CD4-positive, alpha-beta T cell (primary cell): Measurements from ENCODE around the gene TLL2. TPM values are rescaled to one million over a fixed set of nuclear protein-coding genes. Genes with fewer than 3 reads are reported as not detected.

Experiments used
- ATAC-seq: fragments of 200-7000 bp; cut with Tn5 transposase; one replicate; pipeline ENCODE4 v1.10.0; 2022; ENCODE audit warnings: mild to moderate bottlenecking; ENCODE audit not compliant: poor library complexity
- CTCF ChIA-PET: fragments of 350-600 bp; sonication (Branson Sonifier 250); formaldehyde crosslinking; loops from one replicate; lab custom pipeline; 2021; ENCODE audit warnings: antibody characterized with exemption, inconsistent platforms; lab: Charles Lee
- POLR2A ChIA-PET: fragments of 350-600 bp; sonication (Branson Sonifier 250); formaldehyde crosslinking; loops from one replicate; lab custom pipeline; 2021; ENCODE audit warnings: antibody characterized with exemption, inconsistent platforms; lab: Charles Lee
- DNase-seq, 14 experiments: peaks; one replicate each; pipeline ENCODE4 v3.0.0-alpha.2; 2013 to 2020; ENCODE audit warnings: mixed read lengths in 2 of 14
- H3K27ac ChIP-seq, 2 donors: one replicate each; pipeline versions ENCODE4 v1.5.1 to v1.7.0; 2013; ENCODE audit warnings: low read length in 2 of 2, low read depth in 1 of 2, mild to moderate bottlenecking in 1 of 2
- H3K27me3 ChIP-seq, 2 experiments: 1 replicate in 1 of 2; 2 replicates in 1 of 2; pipeline versions ENCODE4 v1.6.1 to v1.7.0; 2013; ENCODE audit warnings: low read length in 2 of 2, control low read depth in 1 of 2, mild to moderate bottlenecking in 1 of 2, moderate library complexity in 1 of 2; ENCODE audit not compliant: insufficient read depth in 2 of 2, control insufficient read depth in 1 of 2
- H3K36me3 ChIP-seq: one replicate; pipeline ENCODE4 v1.6.1; 2013; ENCODE audit warnings: low read length, control low read depth; ENCODE audit not compliant: insufficient read depth
- H3K4me1 ChIP-seq: one replicate; pipeline ENCODE4 v1.6.1; 2013; ENCODE audit warnings: low read length, control low read depth; ENCODE audit not compliant: insufficient read depth
- H3K4me3 ChIP-seq: one replicate; pipeline ENCODE4 v1.5.1; 2013; ENCODE audit warnings: mild to moderate bottlenecking, low read length, moderate library complexity
- H3K9me3 ChIP-seq, 2 experiments: 1 replicate in 1 of 2; 2 replicates in 1 of 2; pipeline versions ENCODE4 v1.6.1 to v1.7.0; 2013; ENCODE audit warnings: low read length in 2 of 2, mild to moderate bottlenecking in 2 of 2, control low read depth in 1 of 2, moderate library complexity in 1 of 2; ENCODE audit not compliant: control insufficient read depth in 1 of 2, insufficient read depth in 1 of 2
- H3K27ac Mint-ChIP-seq: one replicate; pipeline ENCODE4 v1.8.0; 2020; ENCODE audit warnings: mixed read lengths
- H3K27me3 Mint-ChIP-seq: one replicate; pipeline ENCODE4 v1.8.0; 2021; ENCODE audit warnings: mixed read lengths
- H3K36me3 Mint-ChIP-seq: one replicate; pipeline ENCODE4 v1.8.0; 2021; ENCODE audit warnings: low read depth, mixed read lengths
- H3K4me1 Mint-ChIP-seq: one replicate; pipeline ENCODE4 v1.8.0; 2021; ENCODE audit warnings: low read depth, mixed read lengths
- H3K4me3 Mint-ChIP-seq: one replicate; pipeline ENCODE4 v1.8.0; 2020; ENCODE audit warnings: mild to moderate bottlenecking, mixed read lengths
- H3K9me3 Mint-ChIP-seq: one replicate; pipeline ENCODE4 v1.8.0; 2020; ENCODE audit warnings: mixed read lengths
- CTCF ChIP-seq: fragments of 200-600 bp; IDR thresholded peaks from one replicate; pipeline ENCODE4 v1.8.0; 2022; ENCODE audit warnings: antibody characterized with exemption, mild to moderate bottlenecking
- intact Hi-C, 2 experiments: fragments of 100-400 bp; cut with DNase I in 1 of 2; cut with micrococcal nuclease in 1 of 2; formaldehyde crosslinking; loops; one replicate each; pipeline versions ENCODE4 v1.15.1 to v1.9.0; 2023 to 2025; cut with DNase I, micrococcal nuclease
- total RNA-seq, 174 experiments: library from RNA in 2 of 174; stranded (reverse) in 2 of 174; gene quantifications; one replicate each; pipeline ENCODE4 v1.2.3 and lab custom pipeline; 2021 to 2026

The TLL2 gene
- total RNA-seq, 2 experiments from 2014 or later: not detected

GRCh38 chr10:96366508-96366907 is 147.2 kb downstream of the TLL2 start:
- no peak for ATAC-seq
- Mint-ChIP-seq H3K4me3 (no peak overlapping the region), H3K27ac (no peak overlapping the region), H3K27me3 (peaks cover 5% of the 10 kb centered on the region), H3K4me1 (no peaks in the 10 kb centered on the region), H3K9me3 (no peaks in the 10 kb centered on the region), H3K36me3 (no peaks in the 10 kb centered on the region)
- no peak for TF ChIP-seq CTCF
- Histone ChIP-seq H3K27me3 (no peaks in the 10 kb centered on the region), H3K4me1 (peaks cover 5% of the 10 kb centered on the region), H3K36me3 (no peaks in the 10 kb centered on the region), H3K4me3 (no peak overlapping the region), H3K9me3 (no peaks in the 10 kb centered on the region), H3K27ac (no peak overlapping the region)
- intact Hi-C loops: no loop called here
- CTCF ChIA-PET: no interaction called here
- DNase-seq: no peak
- POLR2A ChIA-PET: interaction anchor here (0.6 kb wide), 1 partner anchor 9 kb away, joined by 3 read pairs; no protein-coding TSS in a partner anchor

- no peaks in the 10 kb centered on the region for H3K27me3 ChIP-seq
- intact Hi-C loops: no loop called here
- H3K9me3 ChIP-seq: no peaks in the 10 kb centered on the region
- H3K4me3 Mint-ChIP-seq: no peak overlapping the region
- ChIA-PET POLR2A (no interaction called here), CTCF (interaction anchor here (1.6 kb wide), 1 partner anchor 9 kb away, joined by 5 read pairs; no protein-coding TSS in a partner anchor)
- no peak for DNase-seq
- H3K27ac Mint-ChIP-seq: no peak overlapping the region
- peaks cover 3% of the 10 kb centered on the region for H3K27me3 Mint-ChIP-seq
- no peaks in the 10 kb centered on the region for H3K36me3 Mint-ChIP-seq
- no peak overlapping the region for H3K4me3 ChIP-seq
- no peaks in the 10 kb centered on the region for H3K36me3 ChIP-seq
- H3K4me1 ChIP-seq: peaks cover 2% of the 10 kb centered on the region
- TF ChIP-seq CTCF: no peak
- ATAC-seq: no peak
- no peak overlapping the region for H3K27ac ChIP-seq
- no peaks in the 10 kb centered on the region for H3K4me1 Mint-ChIP-seq
- H3K9me3 Mint-ChIP-seq: no peaks in the 10 kb centered on the region
These were observed 148.2 kb downstream of the TLL2 start for GRCh38 chr10:96365571-96365970.

GRCh38 chr10:96360766-96361165 is 153.0 kb downstream of the TLL2 start:
- Mint-ChIP-seq H3K36me3 (no peaks in the 10 kb centered on the region), H3K4me1 (no peaks in the 10 kb centered on the region), H3K27ac (no peak overlapping the region), H3K27me3 (peaks cover 10% of the 10 kb centered on the region), H3K9me3 (no peaks in the 10 kb centered on the region), H3K4me3 (no peak overlapping the region)
- no peak for TF ChIP-seq CTCF
- ATAC-seq (no peak), DNase-seq (no peak)
- ChIA-PET POLR2A (no interaction called here), CTCF (no interaction called here)
- intact Hi-C loops: no loop called here
- Histone ChIP-seq H3K27me3 (peaks cover 2 to 5% of the 10 kb centered on the region in 2 experiments), H3K36me3 (no peaks in the 10 kb centered on the region), H3K4me1 (no peaks in the 10 kb centered on the region), H3K9me3 (no peaks in the 10 kb centered on the region), H3K27ac (no peak overlapping the region), H3K4me3 (no peak overlapping the region)
